GM12891 (cell line): ENCODE results near the gene CAMTA1.

Experiments
- DNase-seq: peaks from one replicate; pipeline ENCODE4 v3.0.0; 2011; ENCODE audit warnings: low spot score; ENCODE audit not compliant: insufficient read length
- FAIRE-seq: peaks from 2 replicates; lab custom pipeline; 2011; peaks lifted over from hg19 to GRCh38; lab: Jason Lieb, UNC
- PAX5 ChIP-seq: IDR thresholded peaks from 2 replicates; pipeline ENCODE4 v1.6.1; 2011; ENCODE audit warnings: low read length, moderate library complexity, mild to moderate bottlenecking; ENCODE audit not compliant: insufficient read depth, severe bottlenecking
- POLR2A ChIP-seq: IDR thresholded peaks from 2 replicates; pipeline ENCODE4 v1.6.1; 2011; ENCODE audit warnings: low read depth, low read length, control low read depth
- POLR2AphosphoS5 ChIP-seq: IDR thresholded peaks from 2 replicates; pipeline ENCODE4 v1.6.1; 2011; ENCODE audit warnings: low read depth, low read length, control low read depth
- POU2F2 ChIP-seq: IDR thresholded peaks from 2 replicates; pipeline ENCODE4 v1.6.1; 2011; ENCODE audit warnings: low read depth, mild to moderate bottlenecking, control low read depth, low read length, moderate library complexity
- SPI1 ChIP-seq: IDR thresholded peaks from 2 replicates; pipeline ENCODE4 v1.6.1; 2011; ENCODE audit warnings: low read depth, low read length, control low read depth
- TAF1 ChIP-seq: IDR thresholded peaks from 2 replicates; pipeline ENCODE4 v1.6.1; 2011; ENCODE audit warnings: low read depth, low read length, control low read depth

Gene CAMTA1

DNA sequence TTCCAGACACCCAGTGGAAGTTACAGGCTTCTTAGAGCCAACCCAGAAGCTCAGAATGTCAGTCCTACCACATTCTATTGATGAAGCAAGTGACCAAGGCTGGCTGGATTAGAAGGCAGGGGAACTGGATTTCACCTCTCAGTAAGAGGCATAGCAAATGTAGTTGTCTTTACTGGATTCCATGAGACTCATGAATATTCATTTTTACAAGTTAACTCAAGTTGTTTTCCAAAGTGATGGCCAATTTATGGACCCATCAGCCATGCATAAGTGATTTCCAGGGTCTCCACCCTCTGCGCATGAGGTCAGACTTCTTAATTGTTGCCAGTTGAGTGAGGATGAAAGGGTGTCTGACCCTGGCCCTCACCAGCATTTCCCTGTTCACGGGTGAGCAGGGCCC is 559.0 kb downstream of the CAMTA1 start:
- DNase-seq (no peak), FAIRE-seq (no peak)
- TF ChIP-seq SPI1 (no peak), PAX5 (no peak), TAF1 (no peak), POU2F2 (no peak), POLR2A (no peak), POLR2AphosphoS5 (no peak)

DNA sequence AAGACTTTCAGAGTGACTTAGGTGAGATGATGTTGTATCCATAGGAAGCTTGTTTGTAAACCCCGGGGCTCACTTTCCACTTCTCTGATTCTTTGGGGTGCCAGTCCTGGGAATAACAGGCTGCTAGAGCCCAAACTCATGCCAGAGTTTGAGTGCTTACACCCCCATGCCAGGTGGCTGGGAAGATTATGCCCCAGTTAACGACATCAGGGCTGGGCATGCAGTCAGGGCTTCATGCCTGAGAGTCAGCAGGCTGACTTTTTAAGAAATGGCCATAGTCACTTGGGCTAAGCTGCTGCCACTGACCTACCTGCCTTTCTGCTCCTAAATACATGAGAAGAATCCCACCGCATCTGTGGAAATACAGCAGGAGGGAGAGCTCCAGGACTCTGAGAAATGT is 560.3 kb downstream of the CAMTA1 start:
- DNase-seq (no peak), FAIRE-seq (no peak)
- TF ChIP-seq PAX5 (no peak), SPI1 (no peak), POLR2AphosphoS5 (no peak), POLR2A (no peak), TAF1 (no peak), POU2F2 (no peak)

DNA sequence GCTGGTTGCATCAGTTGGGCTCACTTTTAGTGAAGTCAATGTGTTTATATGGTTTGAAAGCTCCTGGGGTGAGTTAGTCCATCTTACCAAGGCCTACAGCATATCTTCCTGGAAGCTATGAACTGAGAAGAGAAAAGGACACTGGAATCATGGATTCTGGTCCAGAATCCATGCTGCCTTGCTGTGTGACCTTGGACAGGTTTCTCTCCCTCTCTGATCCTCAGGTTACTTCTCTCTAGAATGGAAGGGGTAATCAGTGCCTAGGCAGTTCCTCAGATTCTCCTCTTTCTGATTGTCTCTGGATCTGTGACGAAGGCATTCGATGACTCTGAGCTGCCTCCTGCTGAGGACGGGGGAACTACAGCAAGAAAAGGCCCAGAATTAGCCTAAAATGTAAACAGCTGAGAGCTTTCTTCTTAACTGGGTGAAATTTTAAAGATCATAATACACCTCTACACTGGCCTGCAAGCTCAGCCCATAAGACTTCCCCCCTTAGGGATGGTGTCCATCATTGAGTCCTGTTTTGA is 560.9 kb downstream of the CAMTA1 start:
- no peak for DNase-seq
- no peak for TF ChIP-seq POU2F2
- TF ChIP-seq PAX5: no peak
- TF ChIP-seq POLR2AphosphoS5: no peak
- TF ChIP-seq POLR2A: no peak
- no peak for TF ChIP-seq TAF1
- no peak for FAIRE-seq

DNA sequence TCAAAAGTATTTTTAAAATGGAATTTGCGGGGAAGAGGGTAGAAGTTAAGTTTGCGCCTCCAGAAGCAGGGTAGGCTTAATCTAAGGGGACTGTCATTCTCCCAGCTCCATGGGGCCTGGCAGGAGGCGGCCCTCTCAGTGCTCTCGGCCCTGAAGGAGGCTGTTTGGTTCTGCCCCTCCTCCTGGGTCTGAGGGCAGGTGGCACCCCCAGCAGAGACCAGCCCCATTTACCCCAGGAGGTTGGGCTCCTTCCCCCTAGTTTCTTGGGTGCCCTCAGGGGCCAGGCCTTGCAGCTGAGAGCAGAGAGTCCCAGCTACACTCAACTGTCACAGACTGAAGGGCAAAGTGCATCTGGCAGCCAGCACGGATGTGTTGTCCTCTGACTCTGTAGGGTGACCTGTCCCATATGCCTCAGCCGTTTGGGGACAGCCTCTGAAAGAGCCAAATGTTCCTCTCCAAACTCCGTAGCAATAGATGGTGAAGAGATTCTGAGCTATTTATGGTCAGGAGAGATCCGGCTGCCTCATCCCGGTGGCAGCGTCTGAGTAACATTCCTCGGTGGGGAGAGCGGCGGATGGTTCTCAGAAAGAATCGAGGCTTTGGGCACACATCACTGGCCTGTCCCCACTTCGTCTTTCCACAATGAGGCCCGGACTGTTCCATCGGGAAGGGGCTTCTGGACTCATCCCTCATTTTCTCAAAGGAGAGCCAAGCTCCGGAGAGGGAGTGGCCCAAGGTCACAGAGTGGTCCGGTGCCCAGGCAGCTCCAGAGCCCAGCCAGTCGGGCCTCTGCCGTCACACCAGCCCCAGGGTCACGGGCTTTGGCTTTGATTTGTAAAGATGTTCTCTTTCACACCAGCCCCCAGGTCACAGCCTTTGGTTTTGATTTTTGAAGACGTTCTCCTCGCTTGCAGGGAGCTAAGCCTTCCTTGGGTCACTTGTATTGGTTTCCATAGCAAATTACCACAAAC is 561.6 kb downstream of the CAMTA1 start:
- TF ChIP-seq POLR2A (no peak), POU2F2 (no peak), POLR2AphosphoS5 (no peak), SPI1 (no peak), TAF1 (no peak), PAX5 (no peak)
- FAIRE-seq (no peak), DNase-seq (no peak)

DNA sequence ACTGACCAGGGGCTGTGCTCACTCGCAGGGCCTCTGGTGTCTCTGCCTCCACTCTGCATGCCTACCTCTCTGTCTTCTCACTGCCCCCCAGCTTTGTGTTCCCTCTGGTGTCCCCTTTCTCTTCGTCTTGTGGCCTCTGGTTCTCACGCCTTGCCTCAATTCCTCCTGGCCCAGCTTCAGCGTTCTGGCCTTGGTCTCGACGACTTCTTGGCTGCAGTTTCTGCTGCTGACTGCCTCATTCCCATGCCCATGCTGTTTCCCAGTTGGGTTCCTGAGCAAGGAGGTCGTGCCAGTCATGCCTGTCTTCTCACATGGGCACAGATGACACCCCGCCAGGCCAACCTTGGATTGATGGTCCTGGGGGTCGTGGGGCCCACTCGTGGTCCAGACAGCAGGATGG is 562.8 kb downstream of the CAMTA1 start:
- TF ChIP-seq POU2F2: no peak
- TF ChIP-seq PAX5: no peak
- no peak for TF ChIP-seq TAF1
- TF ChIP-seq POLR2A: no peak
- TF ChIP-seq POLR2AphosphoS5: no peak
- no peak for TF ChIP-seq SPI1
- no peak for FAIRE-seq
- DNase-seq: no peak

DNA sequence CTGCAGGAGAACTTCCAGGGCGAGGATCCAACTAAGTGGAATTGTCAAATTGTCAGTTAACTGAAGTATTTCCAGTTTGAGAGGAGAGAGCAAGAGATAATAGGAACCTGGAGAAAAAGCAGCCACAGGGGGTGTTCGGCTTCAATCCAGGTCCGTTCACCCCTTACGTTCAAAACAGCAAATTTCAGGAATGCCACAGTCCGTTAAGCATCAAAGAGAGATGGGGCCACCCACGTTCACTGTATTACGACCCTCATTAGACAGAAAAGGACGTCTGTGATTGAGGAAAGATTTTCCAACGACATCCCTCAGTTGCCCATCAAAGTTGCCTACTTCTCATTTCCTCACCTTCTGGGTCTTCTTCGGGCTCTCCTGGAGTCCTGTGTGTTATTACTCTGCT is 563.3 kb downstream of the CAMTA1 start:
- DNase-seq: no peak
- no peak for FAIRE-seq
- TF ChIP-seq SPI1 (no peak), POLR2A (no peak), TAF1 (no peak), PAX5 (no peak), POU2F2 (no peak), POLR2AphosphoS5 (no peak)

DNA sequence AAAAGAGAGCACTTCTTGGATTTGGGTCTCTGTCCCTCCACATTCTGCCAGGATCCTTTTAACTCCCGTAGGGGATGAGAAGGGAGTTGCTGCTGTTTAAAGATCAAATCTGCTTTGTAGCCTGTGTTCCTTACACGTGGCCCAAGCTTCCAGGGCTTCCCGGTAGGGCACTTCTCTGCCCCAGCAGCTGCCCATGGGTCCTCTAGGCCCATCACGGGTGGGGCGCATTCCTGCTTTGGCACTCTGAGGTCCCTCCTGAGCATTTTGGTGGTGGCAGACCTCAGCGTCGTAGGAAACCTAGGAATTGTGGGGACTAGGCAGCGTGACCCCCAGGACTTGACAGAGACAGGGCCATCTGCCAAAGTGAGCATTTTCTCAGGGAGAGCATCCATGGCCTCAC is 565.5 kb downstream of the CAMTA1 start:
- DNase-seq (no peak), FAIRE-seq (no peak)
- TF ChIP-seq POU2F2 (no peak), PAX5 (no peak)

DNA sequence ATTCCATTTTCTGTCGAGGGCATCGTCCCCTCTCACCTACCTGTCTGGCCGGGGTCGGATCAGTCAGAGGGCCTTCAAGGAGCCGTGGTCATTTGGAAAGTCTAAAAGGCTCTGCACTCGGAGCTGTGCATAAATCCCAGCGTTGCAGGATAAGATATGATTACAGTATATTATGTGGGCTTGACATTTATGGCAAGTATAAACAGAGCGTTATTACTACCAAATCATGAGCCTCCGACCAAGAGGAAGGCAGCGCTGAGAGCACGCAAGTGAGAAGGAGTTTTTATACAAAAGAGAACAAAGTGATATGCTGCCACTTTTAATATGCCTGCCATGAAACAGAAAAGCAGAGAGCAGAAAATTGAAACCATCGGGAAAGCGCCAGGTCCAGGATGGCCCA is 566.4 kb downstream of the CAMTA1 start:
- DNase-seq (no peak), FAIRE-seq (no peak)
- TF ChIP-seq SPI1: no peak
- no peak for TF ChIP-seq PAX5
- TF ChIP-seq POLR2A: no peak
- TF ChIP-seq TAF1: no peak
- TF ChIP-seq POLR2AphosphoS5: no peak
- TF ChIP-seq POU2F2: no peak

DNA sequence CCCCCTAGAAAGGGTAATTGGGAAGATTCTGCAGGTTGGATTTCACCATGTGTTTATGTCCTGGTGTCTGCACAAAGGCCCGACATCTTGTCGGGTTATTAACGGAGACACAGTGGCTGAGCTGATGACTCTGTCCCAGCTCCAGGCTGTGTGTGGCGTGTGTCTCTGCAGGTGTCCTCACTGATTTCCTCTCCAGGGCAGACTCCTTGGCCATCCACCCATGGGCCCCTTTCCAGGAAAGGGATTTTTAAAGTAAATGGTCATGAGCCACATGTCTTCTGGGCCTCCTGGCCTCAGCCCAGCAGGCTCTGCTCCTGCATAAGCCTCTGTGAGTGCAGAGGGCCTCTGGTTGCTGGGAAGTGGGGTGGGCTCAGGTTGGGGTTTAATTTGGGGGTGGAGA is 567.1 kb downstream of the CAMTA1 start:
- FAIRE-seq (no peak), DNase-seq (no peak)
- TF ChIP-seq POLR2A (no peak), POLR2AphosphoS5 (no peak), TAF1 (no peak), PAX5 (no peak), POU2F2 (no peak), SPI1 (no peak)
